GM19395 (cell line): ENCODE results near the gene PGGHG.
"Not testable (repeated sequence)": the region's sequence is repeated elsewhere in the genome, so short reads cannot be mapped to it uniquely, and the experiment has no call there.

Source experiments
- ATAC-seq: cut with Tn5 transposase; IDR thresholded peaks from one replicate; pipeline ENCODE4 v1.9.1; 2021; ENCODE audit warnings: mild to moderate bottlenecking, moderate library complexity; ENCODE audit not compliant: unreplicated experiment

The PGGHG gene

GRCh38 chr11:313787-314553, 25.0 kb downstream of the PGGHG start, which contains the start of gene IFITM1:
Gene IFITM1, plus strand, starts transcription at chr11:314040. Its CDS starts 131 bp downstream, at chr11:314171.
- ATAC-seq: peak; percentile 48

GRCh38 chr11:314554-314875, 25.6 kb downstream of the PGGHG start:
- ATAC-seq: not testable (repeated sequence)

DNA sequence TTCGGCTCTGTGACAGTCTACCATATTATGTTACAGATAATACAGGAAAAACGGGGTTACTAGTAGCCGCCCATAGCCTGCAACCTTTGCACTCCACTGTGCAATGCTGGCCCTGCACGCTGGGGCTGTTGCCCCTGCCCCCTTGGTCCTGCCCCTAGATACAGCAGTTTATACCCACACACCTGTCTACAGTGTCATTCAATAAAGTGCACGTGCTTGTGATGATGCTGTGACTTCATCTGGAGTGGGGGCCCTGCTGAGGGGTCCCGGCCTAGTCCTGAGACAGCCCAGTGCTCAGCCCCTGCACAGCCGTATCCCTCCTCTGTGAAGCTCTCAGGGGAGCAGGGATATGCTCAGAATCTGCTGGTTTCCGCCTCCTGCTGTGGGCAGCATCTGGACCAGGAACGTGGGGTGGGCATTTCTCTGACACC, 26.1 kb downstream of the PGGHG start:
- ATAC-seq: no peak

DNA sequence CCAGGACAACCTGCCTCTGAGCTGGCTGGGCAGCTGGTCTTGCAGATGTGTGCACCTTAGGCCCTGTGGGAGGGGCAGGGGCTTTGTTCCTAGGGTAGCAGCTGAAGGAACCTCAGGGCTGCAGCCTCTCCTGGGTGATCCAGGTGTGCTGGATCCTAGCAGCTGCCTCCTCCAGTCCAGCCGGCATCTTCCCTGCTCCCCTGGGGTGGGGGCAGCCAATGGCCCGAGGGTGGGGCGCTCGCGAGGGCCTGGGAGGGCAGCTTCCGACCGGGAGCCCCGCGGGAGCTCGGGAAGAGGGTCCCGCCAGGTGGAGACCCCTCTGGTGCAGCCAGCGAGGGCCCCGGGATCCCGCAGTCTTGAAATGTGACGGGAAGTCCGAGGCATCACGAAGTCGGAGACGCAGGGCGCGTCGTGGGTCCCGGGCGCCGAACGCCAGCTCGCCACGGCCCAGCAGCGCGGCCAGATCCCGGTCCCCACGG, 26.6 kb downstream of the PGGHG start:
- no peak for ATAC-seq

GRCh38 chr11:316031-316701, 27.2 kb downstream of the PGGHG start:
- no peak for ATAC-seq

DNA sequence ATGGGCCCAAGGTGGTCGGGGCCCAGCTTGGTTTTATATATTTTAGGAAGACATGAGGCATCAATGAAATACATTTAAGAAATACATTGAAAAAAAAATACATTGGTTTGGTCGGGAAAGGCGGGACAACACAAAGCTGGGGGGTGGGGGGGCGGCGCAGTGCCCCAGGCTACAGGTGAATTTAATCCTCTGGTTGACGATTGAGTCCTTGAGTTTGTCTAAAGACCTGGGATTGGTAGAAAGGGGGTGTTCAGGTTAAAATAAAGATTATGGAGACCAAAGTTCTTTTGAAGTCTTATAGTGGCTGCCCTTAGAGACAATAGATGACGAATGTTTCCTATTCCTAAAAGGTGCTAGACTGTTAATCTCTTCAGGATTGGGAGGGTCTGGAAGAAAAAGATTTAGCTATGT, 28.0 kb downstream of the PGGHG start:
- ATAC-seq: no peak

DNA sequence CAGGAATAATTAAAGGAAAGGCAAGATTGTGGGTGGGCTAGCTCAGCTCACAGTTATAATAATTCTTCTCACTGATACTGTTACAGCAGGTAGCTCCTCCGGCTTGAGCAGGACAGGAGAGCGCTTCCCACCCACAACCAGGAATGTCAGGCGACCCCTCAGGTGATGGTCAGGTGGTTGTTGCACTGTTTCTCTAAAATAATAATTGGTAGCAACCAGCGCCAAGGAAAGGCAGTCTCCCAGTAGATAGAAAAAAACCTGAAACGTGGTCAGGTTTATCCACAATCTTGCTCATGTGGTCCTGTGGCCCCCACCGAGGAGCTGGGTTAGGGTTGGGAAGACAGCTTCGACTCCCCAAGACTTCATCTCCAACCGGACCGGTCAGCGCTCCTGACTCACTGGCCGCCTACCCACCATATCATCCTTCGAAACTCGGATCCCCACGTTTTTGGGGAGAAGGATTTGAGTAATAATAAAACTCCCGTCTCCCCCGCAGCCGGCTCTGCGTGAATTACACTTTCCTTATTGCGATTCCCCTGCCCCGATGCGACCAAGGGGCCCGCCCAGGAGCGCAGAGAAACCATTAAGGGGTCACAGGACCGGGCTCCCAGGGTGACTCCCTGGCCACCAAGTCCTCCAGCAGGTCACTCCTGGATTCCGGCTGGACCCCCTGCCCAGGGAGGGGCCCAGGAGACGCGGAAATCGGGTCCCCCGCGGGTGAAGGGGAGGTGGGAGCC, 28.9 kb downstream of the PGGHG start:
- ATAC-seq: not testable (repeated sequence)

DNA sequence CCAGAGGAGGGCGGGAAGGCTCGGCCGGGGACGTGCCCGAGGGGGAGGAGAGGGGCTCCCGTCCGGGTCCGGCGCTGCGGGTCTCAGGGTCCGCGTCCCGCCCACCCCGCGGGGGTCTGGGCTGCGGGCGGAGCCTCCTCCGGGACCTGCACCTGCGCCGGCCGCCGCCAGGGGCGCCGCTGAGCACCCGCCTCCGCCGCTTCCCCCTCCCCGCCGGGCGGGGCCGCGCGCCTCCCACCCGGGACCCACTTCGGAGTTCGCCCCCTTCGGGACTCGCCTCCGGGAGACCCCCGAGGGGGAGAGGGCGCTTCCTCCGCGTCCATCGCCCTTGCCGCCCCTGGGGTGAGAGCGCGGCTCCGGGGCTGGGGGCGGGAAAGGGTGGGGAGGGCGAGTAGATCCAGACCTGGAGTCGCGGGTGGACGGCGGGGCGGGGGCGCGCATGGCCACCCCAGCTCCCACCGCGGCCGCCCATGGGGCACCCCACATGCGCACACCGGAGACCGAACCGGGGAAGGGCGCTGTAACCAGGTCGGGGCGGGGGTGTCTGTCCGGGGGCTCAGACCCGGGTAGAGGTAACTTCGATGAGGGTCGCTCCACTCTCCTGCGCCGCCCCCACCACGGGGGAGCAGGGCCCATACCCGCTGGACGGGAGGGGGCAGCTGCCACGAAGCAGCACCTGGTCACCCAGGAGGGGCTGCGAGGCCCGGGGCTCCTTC, 29.6 kb downstream of the PGGHG start:
- not testable (repeated sequence) for ATAC-seq

DNA sequence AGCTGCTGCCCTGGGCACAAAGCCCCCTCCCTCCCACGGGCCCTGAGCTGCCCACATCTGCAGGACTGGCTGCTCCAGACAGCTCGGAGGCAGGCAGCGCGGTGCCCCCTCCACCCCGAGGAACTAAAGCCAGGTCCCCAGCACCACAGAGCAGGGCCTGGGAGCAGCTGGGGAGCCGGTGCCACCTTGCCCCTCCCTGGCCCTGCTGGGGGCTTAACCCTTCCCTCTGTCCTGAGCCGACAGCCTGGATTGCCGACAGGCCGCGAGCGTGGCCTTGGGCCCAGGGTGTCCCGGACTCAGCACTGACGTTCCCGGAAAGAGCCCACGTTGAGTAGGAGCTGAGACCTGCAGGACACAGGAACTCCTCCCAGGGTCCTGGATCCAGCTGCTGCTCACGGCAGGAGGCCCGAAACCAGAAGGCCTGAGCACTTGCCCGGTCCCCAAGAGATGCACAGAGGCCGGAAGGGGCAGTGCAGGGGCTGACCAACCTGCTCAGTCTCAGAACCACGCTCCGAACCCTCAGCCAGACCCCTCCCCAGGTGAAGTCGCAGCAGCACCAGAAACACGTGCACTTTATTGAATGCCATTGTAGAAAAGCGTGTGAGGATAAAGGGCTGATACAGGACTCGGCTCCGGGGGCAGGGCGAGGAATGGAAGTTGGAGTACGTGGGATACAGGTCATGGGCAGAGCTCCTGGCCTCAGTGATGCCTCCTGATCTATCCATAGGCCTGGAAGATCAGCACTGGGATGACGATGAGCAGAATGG, 30.4 kb downstream of the PGGHG start:
- ATAC-seq: not testable (repeated sequence)

GRCh38 chr11:319888-320273, 31.0 kb downstream of the PGGHG start:
- not testable (repeated sequence) for ATAC-seq

- ATAC-seq: no peak
Measured at GRCh38 chr11:324156-324555, 35.2 kb downstream of the PGGHG start.

DNA sequence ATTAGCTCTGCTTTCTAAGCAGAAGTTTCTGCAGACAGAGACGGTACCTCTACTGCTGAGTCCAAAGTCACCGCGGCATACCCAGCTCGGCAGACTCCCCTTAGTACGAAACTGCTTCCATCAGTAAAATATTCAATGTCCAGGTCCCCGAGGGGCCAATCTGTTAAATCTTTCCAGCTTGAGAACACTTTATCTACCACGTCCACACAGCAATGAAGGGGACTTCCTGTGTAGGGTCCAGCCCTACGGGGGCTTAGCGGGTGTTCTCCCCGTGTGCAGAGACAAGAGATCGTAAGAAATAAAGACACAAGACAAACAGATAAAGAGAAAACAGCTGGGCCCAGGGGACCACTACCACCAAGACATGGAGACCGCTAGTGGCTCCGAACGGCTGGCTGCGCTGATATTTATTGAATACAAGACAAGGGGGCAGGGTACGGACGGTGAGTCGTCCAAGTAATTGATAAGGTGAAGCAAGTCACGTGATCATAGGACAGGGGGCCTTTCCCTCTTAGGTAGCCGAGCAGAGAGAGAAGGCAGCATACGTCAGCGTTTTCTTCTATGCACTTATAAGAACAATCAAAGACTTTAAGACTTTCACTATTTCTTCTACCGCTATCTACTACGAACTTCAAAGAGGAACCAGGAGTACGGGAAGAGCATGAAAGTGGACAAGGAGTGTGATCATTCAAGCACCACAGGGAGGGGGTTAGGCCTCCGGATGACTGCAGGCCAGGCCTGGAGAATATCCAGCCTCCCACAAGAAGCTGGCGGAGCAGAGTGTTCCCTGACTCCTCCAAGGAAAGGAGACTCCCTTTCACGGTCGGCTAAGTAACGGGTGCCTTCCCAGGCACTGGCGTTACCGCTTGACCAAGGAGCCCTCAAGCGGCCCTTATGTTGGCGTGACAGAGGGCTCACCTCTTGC, 35.9 kb downstream of the PGGHG start:
- ATAC-seq: not testable (repeated sequence)

GRCh38 chr11:325796-326591, 37.1 kb downstream of the PGGHG start:
- ATAC-seq: no peak

- no peak for ATAC-seq
Measured at GRCh38 chr11:326592-326841, 37.6 kb downstream of the PGGHG start.

DNA sequence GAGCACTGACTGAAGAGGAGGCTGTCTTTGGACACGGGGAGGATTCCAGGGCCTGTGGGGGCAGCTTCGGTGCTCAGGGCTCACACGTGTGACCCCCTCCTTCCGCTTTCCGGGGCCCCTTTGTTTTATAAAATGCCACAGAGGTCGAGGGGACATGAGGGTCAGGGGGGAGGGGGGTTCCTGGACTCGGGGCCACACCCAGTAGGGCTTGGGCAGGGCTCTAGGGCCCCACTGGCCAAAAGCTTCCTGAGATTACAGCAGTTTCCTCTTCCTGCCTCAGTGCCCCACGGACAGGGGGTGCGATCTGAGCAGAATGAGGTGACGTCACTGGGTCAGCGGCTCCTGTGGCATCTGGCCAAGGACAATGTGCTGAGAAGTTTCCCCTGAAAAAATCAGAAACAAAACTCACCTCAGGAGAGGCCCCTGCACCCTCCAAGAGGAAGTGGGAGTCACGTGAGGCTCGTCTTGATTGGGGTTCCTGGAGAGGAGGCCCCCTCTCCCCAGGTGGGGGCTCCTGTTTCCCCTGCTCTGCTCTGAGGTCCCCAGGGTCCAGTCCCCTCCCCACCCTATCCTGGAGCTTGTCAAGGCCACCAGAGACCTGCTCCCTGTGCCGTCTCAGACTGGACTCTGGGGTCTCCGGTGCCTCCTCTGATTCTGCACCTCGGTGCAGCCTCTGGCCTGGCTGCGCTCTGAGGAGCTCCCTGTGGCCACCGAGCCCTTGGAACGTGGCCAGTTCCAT, 38.1 kb downstream of the PGGHG start:
- peak; percentile 70 for ATAC-seq

DNA sequence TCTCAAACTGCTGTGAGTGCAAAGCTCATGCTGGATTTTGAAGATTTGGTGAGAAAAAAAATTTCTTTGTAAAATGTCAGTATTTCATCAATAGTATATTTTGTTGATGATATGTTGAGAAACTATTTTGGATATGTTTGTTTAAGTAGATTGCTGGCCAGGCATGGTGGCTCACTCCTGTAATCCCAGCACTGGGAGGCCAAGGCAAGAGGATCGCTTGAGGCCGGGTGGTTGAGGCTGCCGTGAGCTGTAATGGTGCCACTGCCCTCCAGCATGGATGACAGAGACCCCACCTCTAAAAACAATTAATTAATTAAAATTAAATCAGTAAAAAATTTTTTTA, 38.6 kb downstream of the PGGHG start:
- no peak for ATAC-seq

GRCh38 chr11:328012-328411, 39.1 kb downstream of the PGGHG start:
- ATAC-seq: no peak

- ATAC-seq: not testable (repeated sequence)
Measured at GRCh38 chr11:328516-329100, 39.7 kb downstream of the PGGHG start.
